GM20000 (cell line): ENCODE results near the gene RBCK1.
"Not testable (repeated sequence)": the region's sequence is repeated elsewhere in the genome, so short reads cannot be mapped to it uniquely, and the experiment has no call there.

Experiments used
- DNase-seq: peaks from one replicate; pipeline ENCODE4 v3.0.0; 2012; ENCODE audit warnings: low spot score
- TF ChIP-seq, protein P1 (sequence below): IDR thresholded peaks from 2 replicates; pipeline ENCODE4 v1.5.1; 2012; ENCODE audit warnings: mild to moderate bottlenecking, control low read depth; ENCODE audit errors: extremely low read depth, missing control alignments

Gene RBCK1

DNA sequence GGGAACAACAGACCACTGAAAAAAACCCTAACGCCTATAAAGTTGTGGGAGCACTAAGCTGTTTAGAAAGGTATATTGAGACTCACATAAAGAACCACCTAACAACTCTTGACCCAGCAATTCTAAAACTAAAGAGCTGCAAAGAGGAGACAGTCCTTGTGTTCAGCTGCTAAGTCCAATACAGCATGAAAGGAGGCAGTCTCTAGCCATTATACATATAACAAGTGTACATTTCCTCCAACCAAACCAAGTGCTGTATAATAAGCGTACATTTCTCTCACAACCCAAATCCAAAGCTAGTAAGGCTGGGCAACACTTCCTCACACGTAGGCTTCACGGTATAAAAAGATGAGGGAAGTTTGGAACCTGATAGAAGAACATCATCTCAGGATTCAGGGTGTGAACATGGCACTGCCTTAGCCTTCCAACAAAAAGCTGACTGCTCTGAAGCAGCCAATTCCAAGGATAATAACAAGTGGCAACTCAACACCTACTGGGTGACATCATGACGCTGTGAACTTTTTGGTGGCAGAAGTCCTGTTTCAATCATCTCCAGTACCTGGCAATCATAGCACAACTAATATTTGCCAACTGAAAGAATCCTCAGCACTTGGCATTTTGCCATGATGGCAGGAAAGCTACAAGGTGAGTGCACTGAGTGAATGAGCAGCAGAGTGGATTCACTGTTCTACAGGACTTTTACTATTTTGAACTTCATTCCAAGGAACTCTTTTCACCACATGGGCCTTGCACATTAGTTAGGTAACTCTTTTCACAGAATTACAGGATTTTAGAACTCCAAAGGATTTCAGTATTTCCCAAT is 37.6 kb downstream of the RBCK1 start:
- DNase-seq = no peak
- TF ChIP-seq, protein P1, sequence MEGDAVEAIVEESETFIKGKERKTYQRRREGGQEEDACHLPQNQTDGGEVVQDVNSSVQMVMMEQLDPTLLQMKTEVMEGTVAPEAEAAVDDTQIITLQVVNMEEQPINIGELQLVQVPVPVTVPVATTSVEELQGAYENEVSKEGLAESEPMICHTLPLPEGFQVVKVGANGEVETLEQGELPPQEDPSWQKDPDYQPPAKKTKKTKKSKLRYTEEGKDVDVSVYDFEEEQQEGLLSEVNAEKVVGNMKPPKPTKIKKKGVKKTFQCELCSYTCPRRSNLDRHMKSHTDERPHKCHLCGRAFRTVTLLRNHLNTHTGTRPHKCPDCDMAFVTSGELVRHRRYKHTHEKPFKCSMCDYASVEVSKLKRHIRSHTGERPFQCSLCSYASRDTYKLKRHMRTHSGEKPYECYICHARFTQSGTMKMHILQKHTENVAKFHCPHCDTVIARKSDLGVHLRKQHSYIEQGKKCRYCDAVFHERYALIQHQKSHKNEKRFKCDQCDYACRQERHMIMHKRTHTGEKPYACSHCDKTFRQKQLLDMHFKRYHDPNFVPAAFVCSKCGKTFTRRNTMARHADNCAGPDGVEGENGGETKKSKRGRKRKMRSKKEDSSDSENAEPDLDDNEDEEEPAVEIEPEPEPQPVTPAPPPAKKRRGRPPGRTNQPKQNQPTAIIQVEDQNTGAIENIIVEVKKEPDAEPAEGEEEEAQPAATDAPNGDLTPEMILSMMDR = no peak

DNA sequence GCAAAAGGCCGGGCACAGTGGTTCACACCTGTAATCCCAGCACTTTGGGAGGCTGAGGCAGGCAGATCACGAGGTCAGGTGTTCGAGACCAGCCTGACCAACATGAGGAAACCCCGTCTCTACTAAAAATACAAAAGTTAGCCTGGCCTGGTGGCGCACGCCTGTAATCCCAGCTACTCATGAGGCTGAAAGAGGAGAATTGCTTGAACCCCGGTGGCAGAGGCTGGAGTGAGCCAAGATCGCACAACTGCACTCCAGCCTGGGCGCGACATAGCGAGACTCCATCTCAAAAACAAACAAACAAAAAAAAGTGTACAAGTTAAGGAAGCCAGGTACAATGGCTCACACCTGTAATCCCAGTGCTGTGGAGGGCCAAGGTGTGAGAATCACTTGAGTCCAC is 43.9 kb downstream of the RBCK1 start:
- not testable (repeated sequence) for DNase-seq

DNA sequence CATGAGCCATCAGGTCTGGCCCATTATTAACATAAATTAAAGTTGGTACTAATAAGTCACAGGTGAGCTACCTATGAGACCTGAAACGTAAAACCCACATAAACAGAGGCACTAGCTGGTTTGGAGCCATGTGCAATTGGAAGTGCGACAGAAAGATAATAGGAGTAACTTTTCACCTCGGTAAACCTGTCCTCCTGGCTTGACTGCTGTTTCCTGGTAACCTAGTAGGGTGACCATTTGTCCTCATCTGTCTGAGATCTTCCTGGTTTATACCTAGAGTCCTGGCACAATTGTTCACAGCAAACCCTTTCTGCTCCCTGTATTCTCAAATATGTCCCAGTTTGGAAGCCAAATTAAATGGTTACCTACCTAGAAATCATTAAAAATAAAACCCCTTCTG is 46.9 kb downstream of the RBCK1 start:
- TF ChIP-seq, protein P1 = no peak
- no peak for DNase-seq

DNA sequence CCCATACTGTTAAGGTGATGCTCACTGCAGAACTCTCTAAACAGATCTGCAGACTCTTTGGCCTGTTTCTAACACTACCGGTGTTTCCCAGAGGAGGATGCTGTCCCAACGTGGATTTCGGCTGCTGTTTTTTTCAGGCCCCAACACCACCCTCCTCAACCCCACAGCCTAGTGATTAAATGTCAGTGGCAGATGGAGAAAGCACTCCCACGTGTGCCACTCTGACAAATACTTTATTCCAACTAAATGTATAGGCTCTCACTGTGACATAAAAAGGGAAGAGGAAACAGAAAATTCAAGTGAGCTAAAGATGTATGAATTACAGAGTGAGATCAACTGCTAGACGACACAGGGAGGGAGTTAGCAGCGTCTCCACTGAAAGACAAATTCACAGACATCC is 50.7 kb downstream of the RBCK1 start:
- TF ChIP-seq, protein P1 = no peak
- DNase-seq = no peak

DNA sequence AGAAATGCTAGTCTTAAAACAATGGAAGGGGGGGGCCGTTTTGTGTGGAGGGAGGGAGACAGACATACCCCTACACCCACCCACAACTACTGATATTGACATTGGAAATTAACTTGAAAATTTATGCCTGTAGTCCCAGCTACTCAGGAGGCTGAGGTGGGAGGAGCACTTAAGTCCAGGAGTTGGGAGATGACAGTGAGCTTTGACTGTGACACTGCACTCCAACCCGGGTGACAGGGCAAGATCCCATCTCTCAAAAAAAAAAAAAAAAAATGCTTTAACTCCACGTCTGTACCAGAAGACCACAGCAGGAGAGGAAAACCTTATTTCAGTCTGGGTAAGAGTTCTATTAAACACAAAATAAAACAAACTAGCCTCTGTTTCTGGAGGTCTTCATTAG is 52.1 kb downstream of the RBCK1 start:
- TF ChIP-seq, protein P1 = no peak
- no peak for DNase-seq

DNA sequence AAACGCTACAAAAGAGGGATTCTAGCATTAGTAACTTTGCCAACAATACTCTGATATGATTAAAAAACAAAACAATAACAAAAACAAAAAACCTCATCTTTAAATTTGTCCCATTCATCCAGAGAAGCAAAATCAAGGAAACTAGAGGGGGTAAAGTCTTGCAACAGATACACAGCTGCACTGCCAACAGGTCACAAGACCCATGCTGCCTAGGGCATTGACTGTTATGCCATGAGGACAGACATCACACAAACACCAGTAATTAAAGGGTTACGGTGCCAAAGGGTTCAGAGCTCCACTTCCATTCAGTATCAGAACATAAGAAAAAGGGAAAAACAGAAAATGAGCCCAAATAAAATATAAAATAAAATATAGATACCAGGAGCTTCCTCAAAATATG is 52.6 kb downstream of the RBCK1 start:
- TF ChIP-seq, protein P1 = no peak
- DNase-seq = no peak

DNA sequence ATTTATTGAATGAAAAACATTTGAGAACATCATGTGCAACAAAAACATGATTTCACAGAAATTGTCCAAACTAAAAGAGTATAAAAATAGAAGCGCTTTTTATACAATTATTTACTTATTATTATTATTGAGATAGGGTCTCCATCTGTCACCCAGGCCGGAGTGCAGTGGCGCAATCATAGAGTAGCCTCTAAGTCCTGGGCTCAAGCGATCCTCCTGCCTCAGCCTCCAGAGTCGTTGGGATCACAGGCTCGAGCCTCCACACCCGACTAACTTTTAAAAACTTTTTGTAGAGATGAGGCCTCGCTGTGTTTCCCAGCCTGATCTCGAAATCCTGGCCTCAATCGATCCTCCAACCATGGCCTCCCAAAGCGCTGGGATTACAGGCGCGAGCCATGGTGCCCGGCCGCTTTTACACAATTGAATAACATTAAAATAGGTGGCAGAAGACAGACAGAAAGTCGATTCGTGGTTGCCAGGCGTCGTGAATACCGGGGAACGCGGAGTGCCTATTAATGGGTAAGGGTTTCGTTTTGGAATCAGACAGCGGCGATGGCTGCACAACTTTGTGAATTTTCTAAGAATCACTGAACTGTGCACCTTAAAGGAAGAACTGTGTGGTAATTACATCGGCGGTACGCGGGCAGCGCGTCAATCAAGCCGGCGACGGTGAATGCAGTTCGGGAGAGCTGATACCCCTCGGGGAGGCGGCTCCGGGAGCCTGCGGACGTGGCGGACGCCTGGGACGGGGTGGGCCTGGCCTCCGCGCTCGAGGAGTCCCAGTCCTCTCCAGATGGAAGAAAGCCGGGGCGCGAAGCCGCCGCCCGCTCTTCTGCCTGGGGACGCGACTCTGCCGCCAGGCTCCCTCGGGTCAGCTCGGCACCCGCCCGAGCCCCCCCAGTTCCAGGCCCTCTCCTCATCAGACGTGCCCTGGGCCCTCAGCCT is 53.4 kb downstream of the RBCK1 start:
- TF ChIP-seq, protein P1 = no peak
- DNase-seq = no peak
